ENCODE measurements around the gene VAT1L.

VAT1L gene

DNA sequence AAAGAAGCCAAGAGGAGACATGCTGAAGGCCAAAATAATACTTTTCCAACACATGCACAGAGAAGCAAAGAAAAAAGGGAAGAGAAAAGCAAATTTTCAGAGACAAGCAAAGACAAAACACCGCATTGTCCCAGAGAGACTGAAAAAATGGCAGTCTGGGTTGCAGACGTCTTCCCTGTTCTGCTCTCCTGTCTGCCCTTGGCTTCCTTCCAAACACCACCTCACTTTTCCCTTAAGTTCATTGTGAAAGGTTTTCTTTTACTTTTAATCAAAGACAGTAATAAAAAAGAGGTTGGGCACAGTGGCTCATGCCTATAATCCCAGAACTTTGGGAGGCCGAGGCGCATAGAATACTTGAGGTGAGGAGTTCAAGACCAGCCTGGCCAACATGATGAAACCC lies 21.2 kb upstream of the VAT1L start:
- H3K27me3 Mint-ChIP-seq: peaks cover 3% of the 10 kb centered on the region
- DNase-seq: no peak
- no peak overlapping the region for H3K27ac Mint-ChIP-seq
- CTCF ChIA-PET: no interaction called here
- H3K36me3 Mint-ChIP-seq: no peaks in the 10 kb centered on the region
- no peak overlapping the region for H3K4me3 Mint-ChIP-seq
- H3K9me3 Mint-ChIP-seq: no peaks in the 10 kb centered on the region
- H3K4me1 Mint-ChIP-seq: no peaks in the 10 kb centered on the region

DNA sequence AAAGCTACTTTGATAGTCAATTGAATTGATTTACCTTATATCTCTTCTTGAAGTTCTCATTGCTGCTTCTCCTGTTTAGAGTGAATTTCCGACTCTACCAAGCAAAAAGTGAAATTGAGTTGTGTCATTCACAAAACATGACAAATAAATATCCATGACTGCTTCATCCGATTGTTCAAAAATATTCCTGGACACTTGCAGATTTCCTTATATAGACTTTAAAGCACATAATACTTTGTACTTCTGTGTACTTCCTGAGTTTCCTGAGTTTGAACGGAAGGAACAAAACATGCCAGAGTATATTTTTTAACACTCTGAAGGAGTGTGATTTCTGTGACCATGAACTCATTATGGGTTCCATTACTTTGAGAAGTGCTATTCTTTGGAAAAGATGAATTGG lies 20.5 kb upstream of the VAT1L start:
- Mint-ChIP-seq H3K27ac (no peak overlapping the region), H3K27me3 (peaks cover 3% of the 10 kb centered on the region), H3K4me3 (no peak overlapping the region), H3K36me3 (no peaks in the 10 kb centered on the region), H3K4me1 (no peaks in the 10 kb centered on the region), H3K9me3 (no peaks in the 10 kb centered on the region)
- DNase-seq: no peak
- CTCF ChIA-PET: no interaction called here

DNA sequence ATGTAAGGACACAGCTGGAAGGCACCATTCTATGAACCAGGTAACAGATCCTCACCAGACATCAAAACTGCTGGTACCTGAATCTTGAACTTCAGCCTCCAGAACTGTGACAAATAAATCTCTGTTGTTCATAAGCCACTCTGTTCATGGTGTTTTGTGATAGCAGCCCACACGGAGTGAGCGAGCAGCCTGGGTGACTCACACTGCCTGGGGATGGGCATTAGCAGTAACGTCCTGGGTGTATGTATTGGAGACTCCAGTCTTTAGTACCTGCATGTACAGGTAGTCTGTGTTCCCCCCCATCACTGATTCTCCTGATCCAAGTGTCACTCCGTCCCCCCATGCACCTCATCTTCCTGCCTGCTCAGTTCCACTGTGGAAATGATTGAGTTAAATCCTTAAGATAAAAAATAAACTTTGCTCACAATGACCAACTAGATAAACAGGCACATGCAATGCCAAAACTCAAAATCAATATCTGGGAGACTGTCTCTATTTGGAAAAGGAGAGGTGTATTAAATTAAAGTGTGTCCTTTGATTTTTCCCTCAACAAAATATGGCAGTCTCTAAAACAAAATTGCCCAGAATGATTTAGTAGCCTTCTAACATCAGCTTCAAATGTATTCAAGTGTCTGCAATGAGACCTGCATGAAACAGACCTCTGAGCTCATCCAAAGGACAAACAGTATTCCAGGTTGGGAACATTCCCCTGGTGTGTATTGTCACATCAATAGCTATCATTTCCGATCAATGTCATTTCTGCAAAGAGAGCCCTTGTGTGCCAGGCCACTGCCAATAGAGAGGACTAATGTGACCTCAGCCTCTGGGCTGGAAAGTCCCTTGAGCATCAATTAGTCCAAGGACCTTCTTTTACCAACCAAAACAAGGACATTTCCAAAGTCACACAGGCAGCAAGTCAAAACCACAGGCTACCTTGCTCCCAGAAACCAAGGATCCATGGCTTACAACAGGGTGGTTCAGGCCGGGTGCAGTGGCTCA lies 12.2 kb upstream of the VAT1L start:
- H3K36me3 Mint-ChIP-seq: no peaks in the 10 kb centered on the region
- H3K27ac Mint-ChIP-seq: no peak overlapping the region
- DNase-seq: no peak
- CTCF ChIA-PET: no interaction called here
- H3K9me3 Mint-ChIP-seq: no peaks in the 10 kb centered on the region
- H3K4me1 Mint-ChIP-seq: no peaks in the 10 kb centered on the region
- H3K4me3 Mint-ChIP-seq: no peak overlapping the region
- peaks cover 4% of the 10 kb centered on the region for H3K27me3 Mint-ChIP-seq

DNA sequence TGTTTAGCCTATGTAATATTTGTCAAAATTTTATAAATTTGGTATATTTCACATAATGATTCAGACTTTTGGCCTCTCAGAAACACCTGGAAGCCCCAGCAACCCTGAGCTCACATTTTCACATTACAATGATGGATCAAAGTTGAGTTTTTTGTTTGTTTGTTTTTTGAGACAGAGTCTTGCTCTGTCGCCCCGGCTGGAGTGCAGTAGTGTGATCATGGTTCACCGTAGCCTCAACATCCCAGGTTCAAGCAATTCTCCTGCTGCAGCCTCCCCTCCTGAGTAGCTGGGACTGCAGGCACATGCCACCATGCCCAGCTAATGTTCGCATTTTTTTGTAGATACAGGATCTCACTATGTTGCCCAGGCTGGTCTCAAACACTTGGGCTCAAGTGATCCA lies 10.6 kb upstream of the VAT1L start:
- H3K27ac Mint-ChIP-seq: no peak overlapping the region
- H3K4me1 Mint-ChIP-seq: no peaks in the 10 kb centered on the region
- CTCF ChIA-PET: no interaction called here
- no peak overlapping the region for H3K4me3 Mint-ChIP-seq
- H3K27me3 Mint-ChIP-seq: peaks cover 4% of the 10 kb centered on the region
- no peak for DNase-seq
- no peaks in the 10 kb centered on the region for H3K9me3 Mint-ChIP-seq
- H3K36me3 Mint-ChIP-seq: no peaks in the 10 kb centered on the region

DNA sequence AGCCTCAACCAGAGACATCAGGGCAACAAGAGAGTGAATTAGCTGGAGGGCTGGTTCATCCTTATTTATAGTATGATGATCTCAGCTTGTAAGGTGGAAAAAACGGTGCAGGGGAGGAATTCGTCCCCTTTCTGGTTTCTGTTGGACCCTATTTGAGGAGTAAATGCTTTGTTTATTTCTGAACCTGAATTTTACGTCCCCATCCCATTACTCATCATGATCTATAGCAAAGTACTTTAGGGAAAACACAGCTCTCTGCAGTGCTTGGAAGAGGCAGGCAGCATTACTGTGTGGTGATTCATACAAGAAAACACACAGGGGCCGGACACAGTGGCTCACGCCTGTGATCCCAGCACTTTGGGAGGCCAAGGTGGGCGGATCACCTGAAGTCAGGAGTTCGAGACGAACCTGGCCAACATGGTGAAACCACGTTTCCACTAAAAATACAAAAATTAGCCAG lies 8.0 kb upstream of the VAT1L start:
- Mint-ChIP-seq H3K36me3 (no peaks in the 10 kb centered on the region), H3K4me1 (no peaks in the 10 kb centered on the region), H3K27ac (no peak overlapping the region), H3K9me3 (no peaks in the 10 kb centered on the region), H3K27me3 (peaks cover 3% of the 10 kb centered on the region), H3K4me3 (no peak overlapping the region)
- DNase-seq: no peak
- CTCF ChIA-PET: interaction anchor here (2.5 kb wide), 1 partner anchor 9 kb away, joined by 7 read pairs; no protein-coding TSS in a partner anchor

DNA sequence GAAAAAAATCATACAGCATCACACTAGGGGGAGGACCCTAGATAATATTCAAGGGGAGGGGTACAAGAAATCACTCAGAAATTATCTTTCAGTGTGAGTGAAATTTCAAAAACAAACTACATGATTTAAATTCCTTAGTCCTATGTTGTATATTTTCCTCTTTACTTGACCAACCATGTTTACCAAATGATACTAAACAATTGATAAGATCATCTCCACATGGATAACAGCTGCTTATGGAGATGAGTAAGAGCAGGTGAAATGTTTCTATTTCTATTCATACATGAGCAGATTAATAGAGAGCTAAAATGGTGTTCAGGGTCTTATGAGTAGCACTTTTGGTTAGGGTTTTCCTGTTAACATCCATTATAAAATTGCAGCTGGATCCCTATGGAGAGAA lies 7.3 kb upstream of the VAT1L start:
- Mint-ChIP-seq H3K27me3 (peaks cover 3% of the 10 kb centered on the region), H3K4me1 (no peaks in the 10 kb centered on the region), H3K27ac (no peak overlapping the region), H3K36me3 (no peaks in the 10 kb centered on the region), H3K9me3 (no peaks in the 10 kb centered on the region), H3K4me3 (no peak overlapping the region)
- CTCF ChIA-PET: interaction anchor here (2.5 kb wide), 1 partner anchor 9 kb away, joined by 7 read pairs; no protein-coding TSS in a partner anchor
- DNase-seq: no peak

DNA sequence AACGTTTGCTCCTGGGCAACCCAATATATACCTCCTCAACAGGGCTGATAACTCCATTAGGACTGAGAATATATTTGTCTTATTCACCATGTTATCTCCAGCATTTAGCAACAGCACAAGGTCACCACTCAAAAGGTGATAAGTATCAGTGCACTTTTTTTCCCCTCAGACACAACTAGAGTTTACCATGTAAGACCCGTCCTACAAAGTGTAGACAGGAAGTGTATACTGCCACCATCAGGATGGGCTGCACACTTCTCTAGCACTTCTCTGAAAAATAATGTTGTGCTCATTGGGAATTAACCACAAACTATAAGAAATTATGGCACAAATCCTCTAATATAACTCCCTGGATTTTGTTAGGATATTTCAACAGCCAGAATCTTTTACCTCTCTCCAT lies 5.7 kb upstream of the VAT1L start:
- no peaks in the 10 kb centered on the region for H3K9me3 Mint-ChIP-seq
- H3K27me3 Mint-ChIP-seq: peaks cover 13% of the 10 kb centered on the region
- no peak overlapping the region for H3K4me3 Mint-ChIP-seq
- no peak for DNase-seq
- CTCF ChIA-PET: no interaction called here
- peaks cover 2% of the 10 kb centered on the region for H3K4me1 Mint-ChIP-seq
- no peak overlapping the region for H3K27ac Mint-ChIP-seq
- H3K36me3 Mint-ChIP-seq: no peaks in the 10 kb centered on the region

DNA sequence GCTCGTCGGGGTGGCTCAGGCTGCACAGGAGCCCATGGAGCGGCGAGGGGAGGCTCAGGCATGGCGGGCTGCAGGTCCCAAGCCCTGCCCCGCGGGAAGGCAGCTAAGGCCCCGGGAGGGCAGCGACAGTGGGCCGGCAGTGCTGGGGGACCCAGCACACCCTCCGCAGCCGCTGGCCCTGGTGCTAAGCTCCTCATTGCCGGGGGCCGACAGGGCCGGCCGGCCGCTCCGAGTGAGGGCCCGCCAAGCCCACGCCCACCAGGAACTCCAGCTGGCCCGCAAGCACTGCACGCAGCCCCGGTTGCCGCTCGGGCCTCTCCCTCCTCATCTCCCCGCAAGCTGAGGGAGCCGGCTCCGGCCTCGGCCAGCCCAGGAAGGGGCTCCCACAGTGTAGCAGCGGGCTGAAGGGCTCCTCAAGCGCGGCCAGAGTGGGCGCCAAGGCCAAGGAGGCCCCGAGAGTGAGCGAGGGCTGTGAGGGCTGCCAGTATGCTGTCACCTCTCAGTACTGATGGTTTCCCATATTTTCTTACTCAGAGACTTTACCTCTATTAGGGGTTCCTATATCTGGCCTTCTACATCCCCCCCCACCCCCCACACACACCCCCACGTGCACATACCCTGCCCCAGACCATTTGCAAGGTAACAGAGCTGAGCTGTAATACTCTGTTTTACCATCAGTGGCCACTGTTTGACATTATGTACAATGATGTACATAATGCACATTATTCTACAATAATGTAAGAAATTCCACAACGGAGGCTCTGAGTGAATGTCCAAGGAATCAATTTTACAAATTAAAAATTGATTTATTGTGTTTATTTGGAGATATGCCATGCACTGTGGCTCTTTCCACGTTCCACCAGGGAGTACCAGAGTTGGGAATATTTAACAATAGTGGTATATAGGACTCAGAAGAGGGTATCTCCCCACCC lies 3.7 kb upstream of the VAT1L start:
- DNase-seq: no peak
- Mint-ChIP-seq H3K4me3 (no peak overlapping the region), H3K4me1 (peaks cover 8% of the 10 kb centered on the region), H3K36me3 (no peaks in the 10 kb centered on the region), H3K27me3 (peaks cover 33% of the 10 kb centered on the region), H3K9me3 (no peaks in the 10 kb centered on the region), H3K27ac (no peak overlapping the region)
- CTCF ChIA-PET: no interaction called here

DNA sequence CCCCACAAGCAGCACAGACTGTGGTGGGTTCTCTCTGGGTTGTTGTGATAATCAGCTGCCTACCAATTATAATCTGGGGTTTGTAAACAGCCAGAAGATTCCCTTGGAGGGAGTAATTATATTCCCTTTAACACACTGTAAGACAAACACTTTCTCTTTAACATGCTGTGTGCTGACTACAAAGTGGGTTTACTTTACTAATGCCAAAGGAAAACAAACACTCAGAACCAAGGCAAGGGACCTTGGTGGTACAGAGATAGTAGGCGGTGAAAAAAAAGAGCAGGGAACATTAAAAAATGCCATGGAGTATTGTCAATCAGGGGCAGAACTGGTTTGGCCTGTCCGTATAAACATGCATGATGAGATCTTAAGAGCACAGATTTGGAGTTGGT lies 3.0 kb upstream of the VAT1L start:
- Mint-ChIP-seq H3K27ac (no peak overlapping the region), H3K4me1 (peaks cover 8% of the 10 kb centered on the region), H3K4me3 (no peak overlapping the region), H3K9me3 (no peaks in the 10 kb centered on the region), H3K27me3 (peaks cover 40% of the 10 kb centered on the region), H3K36me3 (no peaks in the 10 kb centered on the region)
- no peak for DNase-seq
- CTCF ChIA-PET: no interaction called here

DNA sequence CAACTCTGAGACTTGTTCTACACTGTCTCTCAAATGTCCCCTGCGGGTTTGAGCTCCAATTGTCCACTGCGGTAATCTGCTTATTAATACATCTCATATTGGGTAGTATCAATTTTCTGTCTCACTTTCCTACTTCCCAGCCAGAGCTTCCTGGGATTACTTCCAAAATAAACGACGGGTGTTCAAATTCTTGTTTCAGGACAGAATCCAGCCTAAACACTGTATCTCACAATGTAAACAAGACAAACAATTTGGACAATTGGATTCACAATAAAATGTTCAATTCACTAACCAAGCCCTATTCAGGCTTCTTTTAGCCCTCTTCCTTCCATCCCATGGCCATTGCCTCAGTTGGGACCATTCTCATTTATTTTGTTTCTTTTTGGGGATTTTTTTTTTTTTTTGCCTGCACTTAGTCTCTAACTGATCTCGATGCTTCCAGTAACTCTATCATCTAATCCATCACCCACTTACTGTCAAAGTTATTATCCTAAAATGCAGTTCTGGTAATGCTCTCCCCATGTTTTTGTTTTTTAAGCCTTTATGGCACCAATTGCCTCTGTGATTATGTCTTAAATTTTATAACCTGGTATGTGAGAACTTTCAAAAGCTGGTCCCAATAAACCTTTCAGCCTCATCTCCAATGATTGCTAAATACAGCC lies 2.0 kb upstream of the VAT1L start:
- Mint-ChIP-seq H3K27ac (no peak overlapping the region), H3K4me3 (no peak overlapping the region), H3K4me1 (peaks cover 8% of the 10 kb centered on the region), H3K36me3 (no peaks in the 10 kb centered on the region), H3K27me3 (peaks cover 47% of the 10 kb centered on the region), H3K9me3 (no peaks in the 10 kb centered on the region)
- CTCF ChIA-PET: no interaction called here
- no peak for DNase-seq

DNA sequence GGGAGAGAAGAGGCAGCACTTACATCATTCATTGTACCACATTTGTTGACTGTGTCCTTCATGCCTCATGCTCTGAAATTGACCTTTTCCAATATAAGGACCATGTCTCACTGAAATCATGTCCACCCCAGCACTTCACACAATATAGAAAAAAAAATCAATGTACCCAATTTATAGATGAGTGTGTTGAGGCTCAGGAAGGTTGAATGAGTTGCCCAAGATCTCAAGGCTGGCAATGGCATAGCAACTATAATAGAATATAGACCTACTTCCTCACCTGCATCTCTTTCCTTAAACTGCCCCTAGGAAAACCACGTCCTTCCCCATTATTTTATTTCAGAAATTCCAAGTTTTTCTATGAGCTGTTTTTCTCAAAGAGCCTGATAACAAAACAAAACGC lies 912 bp upstream of the VAT1L start:
- no peaks in the 10 kb centered on the region for H3K9me3 Mint-ChIP-seq
- no peak overlapping the region for H3K4me3 Mint-ChIP-seq
- peaks cover 51% of the 10 kb centered on the region for H3K27me3 Mint-ChIP-seq
- peaks cover 8% of the 10 kb centered on the region for H3K4me1 Mint-ChIP-seq
- H3K27ac Mint-ChIP-seq: no peak overlapping the region
- H3K36me3 Mint-ChIP-seq: no peaks in the 10 kb centered on the region
- DNase-seq: no peak
- CTCF ChIA-PET: interaction anchor here (0.8 kb wide), 1 partner anchor 50 kb away, joined by 3 read pairs; no protein-coding TSS in a partner anchor

DNA sequence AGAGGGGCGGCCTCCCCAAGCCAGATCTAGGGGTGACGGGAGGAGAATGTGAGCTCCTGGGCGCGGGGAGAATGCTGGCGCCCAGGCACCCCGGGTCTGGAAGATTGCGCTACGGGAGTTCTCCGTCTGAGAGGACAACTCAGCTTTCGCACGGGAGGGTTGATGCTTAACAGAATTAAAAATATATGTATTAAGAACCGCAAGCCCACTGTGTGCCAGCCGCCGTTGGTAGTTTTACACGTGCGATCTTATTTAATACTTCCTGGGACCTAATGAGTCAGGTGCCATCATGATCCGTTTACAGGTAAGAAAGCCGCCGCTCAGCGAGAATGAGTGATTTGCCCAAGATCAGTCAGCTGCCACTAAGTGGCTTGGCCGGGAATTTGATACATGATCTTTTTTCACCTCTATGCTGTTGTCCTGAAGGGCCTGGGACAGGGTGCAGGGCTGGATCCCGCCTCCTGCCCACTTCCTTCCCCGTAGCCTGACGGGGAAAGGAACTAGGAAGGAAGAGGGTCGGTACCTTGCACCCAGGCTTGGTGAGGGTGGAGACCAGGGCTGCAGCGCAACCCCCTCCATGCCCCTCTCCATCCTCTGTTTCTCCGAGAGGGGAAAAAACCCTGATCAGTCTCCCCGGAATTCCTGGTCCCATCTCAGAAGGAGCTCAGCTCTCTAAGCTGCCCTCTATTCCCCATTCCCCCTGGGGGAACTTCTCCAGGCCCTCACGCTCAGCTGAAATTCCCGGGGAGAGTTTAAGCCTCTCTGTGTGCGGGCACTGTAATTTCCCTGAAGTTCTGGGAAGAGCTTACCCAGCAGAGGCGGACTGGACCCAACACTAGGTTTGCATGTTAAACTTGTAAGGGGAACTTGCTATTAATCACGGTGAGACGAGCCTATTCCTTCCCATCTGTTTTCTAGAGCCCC lies 983 bp downstream of the VAT1L start:
- H3K36me3 Mint-ChIP-seq: no peaks in the 10 kb centered on the region
- peaks cover 48% of the 10 kb centered on the region for H3K27me3 Mint-ChIP-seq
- DNase-seq: no peak
- no peaks in the 10 kb centered on the region for H3K9me3 Mint-ChIP-seq
- no peak overlapping the region for H3K4me3 Mint-ChIP-seq
- CTCF ChIA-PET: interaction anchor here (1.8 kb wide), 1 partner anchor 8 kb away, joined by 7 read pairs; no protein-coding TSS in a partner anchor
- H3K27ac Mint-ChIP-seq: no peak overlapping the region
- peaks cover 8% of the 10 kb centered on the region for H3K4me1 Mint-ChIP-seq

DNA sequence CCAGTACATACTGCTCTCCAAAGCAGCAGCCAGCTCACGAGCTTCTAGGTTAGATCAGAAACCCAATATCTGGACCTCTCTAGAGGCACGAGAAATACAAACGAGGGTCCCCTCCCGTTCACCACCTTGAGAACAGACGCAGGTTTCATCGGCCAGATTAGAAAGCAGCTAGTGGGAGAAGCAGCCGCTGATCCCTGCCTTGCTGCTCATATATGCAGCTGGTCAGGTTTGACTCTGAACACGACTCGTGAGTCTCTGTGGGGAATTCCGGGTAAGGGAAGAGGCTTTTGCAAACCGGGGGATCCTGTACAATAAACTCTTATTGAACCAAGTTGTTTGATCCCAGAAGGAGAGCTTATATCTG lies 1.6 kb downstream of the VAT1L start:
- no peaks in the 10 kb centered on the region for H3K36me3 Mint-ChIP-seq
- H3K4me1 Mint-ChIP-seq: peaks cover 8% of the 10 kb centered on the region
- CTCF ChIA-PET: interaction anchor here (1.8 kb wide), 1 partner anchor 9 kb away, joined by 7 read pairs; no protein-coding TSS in a partner anchor
- H3K9me3 Mint-ChIP-seq: no peaks in the 10 kb centered on the region
- H3K27ac Mint-ChIP-seq: no peak overlapping the region
- no peak overlapping the region for H3K4me3 Mint-ChIP-seq
- peaks cover 48% of the 10 kb centered on the region for H3K27me3 Mint-ChIP-seq
- DNase-seq: no peak

Measured in activated naive CD4-positive, alpha-beta T cell treated with anti-CD3 and anti-CD28 coated beads, Interleukin-2, amount 10 ng/mL, durations not matched to agents 7 days and 5 days (primary cell).